ENCODE measurements around the gene TTC21B. TPM values are rescaled to one million over a fixed set of nuclear protein-coding genes. Genes with fewer than 3 reads are reported as not detected.

Gene TTC21B
- total RNA-seq, 6 experiments from 2014 or later = 4.7 to 8.9 (median 7.2) TPM

- H3K27ac ChIP-seq = no peak overlapping the region
- peaks cover 0 to 35% (median 5%) of the 10 kb centered on the region in 4 donors for H3K36me3 ChIP-seq
- H3K4me3 ChIP-seq = no peak overlapping the region
- intact Hi-C loops (cut with DNase I) = no loop called here
- 100% methylated on average over 1 of the region's 1 CpG for WGBS (ENCODE audit: insufficient coverage, low coverage, low lambda C conversion rate, missing lambda C conversion rate)
- ATAC-seq (no peak), DNase-seq (no peak)
- H3K27me3 ChIP-seq = no peaks in the 10 kb centered on the region
- TF ChIP-seq POLR2A (IDR thresholded peaks at IDR 0.05) (no peak), CTCF (IDR thresholded peaks at IDR 0.05) (no peak)
- H3K9me3 ChIP-seq = no peaks in the 10 kb centered on the region
- no peaks in the 10 kb centered on the region for H3K4me1 ChIP-seq
Measured at GRCh38 chr2:165941827-165942226, 11.7 kb downstream of the TTC21B start.

DNA sequence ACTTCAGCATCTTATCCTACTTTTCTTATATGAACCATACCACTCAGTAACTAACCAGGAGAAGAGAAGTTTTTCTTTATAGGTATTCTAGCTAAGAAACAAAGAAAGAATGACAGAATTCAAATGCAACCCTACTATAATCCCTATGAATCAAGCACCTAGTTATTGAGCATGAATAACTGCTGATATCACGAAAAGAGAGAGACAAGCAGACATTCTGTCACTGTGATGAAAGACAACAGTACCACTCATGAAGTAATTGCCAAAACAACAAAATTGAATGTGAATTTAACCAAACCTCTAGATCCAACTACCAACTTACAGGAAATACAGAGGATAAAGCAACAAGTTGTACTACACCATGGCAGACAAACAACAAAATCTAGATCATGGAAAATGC lies 15.3 kb downstream of the TTC21B start:
- Histone ChIP-seq H3K4me3 (no peak overlapping the region), H3K9me3 (no peaks in the 10 kb centered on the region), H3K27me3 (no peaks in the 10 kb centered on the region), H3K36me3 (peaks cover 0 to 35% (median 5%) of the 10 kb centered on the region in 4 donors), H3K4me1 (no peaks in the 10 kb centered on the region), H3K27ac (no peak overlapping the region)
- no peak for DNase-seq
- no peak for TF ChIP-seq CTCF (IDR thresholded peaks at IDR 0.05)
- 100% methylated on average over 1 of the region's 1 CpG for WGBS (ENCODE audit: insufficient coverage, low coverage, low lambda C conversion rate, missing lambda C conversion rate)
- no peak for ATAC-seq
- intact Hi-C loops (cut with DNase I) = no loop called here

DNA sequence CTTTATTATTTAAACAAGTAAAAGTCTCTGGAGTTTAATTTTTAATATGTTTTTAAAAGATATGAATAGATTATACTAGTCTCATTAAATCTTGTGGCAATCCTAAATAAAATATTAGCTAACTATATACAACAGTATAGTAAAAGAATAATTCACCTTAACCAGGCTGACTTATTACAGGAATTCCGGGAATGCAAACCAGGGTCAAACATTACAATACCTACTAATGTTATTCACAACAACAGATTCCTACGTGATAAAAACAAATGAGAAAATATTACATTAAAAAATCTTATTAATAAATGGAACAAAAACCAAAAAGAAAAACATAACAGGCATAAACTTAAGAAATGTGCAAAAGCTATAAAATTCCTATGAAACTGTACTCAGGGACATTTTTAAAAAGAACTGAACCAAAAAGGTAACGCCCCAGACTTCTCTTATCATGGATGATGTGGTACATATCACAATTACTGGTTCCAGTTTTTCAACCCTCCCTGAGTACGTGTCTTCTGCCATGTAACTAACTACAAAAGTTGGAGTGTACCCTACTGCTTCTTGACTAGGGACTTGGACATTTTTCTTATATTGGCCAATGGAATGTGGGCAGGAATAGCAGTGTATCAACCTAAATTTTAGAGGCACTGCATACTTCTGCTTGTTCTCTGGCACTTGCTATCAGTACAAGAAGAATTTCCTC lies 20.2 kb downstream of the TTC21B start:
- Histone ChIP-seq H3K27ac (no peak overlapping the region), H3K4me1 (no peaks in the 10 kb centered on the region), H3K4me3 (no peak overlapping the region), H3K27me3 (no peaks in the 10 kb centered on the region), H3K9me3 (no peaks in the 10 kb centered on the region), H3K36me3 (peaks cover 0 to 44% (median 8%) of the 10 kb centered on the region in 4 donors)
- no peak for TF ChIP-seq POLR2A (IDR thresholded peaks at IDR 0.05)
- no peak for TF ChIP-seq CTCF (IDR thresholded peaks at IDR 0.05)
- DNase-seq = no peak
- ATAC-seq = no peak
- intact Hi-C loops (cut with DNase I) = no loop called here
- WGBS (ENCODE audit: insufficient coverage, low coverage, low lambda C conversion rate, missing lambda C conversion rate) = 83% methylated on average over 4 of the region's 4 CpGs

DNA sequence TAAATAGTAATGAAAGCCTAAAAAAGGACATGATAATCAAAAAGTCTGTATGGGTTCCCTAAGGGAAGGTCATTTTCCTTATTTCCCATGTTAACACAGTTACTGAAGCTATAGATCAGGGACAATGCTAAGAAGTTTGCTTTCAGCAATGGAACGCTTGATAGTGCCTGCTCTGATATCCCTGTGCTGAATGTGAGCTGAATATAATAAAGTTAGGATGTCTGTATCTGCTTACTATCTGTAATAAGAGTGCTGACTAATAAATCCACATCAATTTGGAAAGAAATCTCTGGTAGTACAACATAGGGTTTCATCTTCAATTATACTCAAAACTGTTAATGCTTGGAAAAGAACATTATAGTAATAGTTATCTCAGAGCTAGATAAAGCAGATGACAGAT lies 25.8 kb downstream of the TTC21B start:
- peaks cover 0 to 53% (median 8%) of the 10 kb centered on the region in 4 donors for H3K36me3 ChIP-seq
- H3K27me3 ChIP-seq = no peaks in the 10 kb centered on the region
- DNase-seq = no peak
- H3K4me3 ChIP-seq = no peak overlapping the region
- no peak overlapping the region for H3K27ac ChIP-seq
- ATAC-seq = no peak
- 100% methylated on average over 1 of the region's 1 CpG for WGBS (ENCODE audit: insufficient coverage, low coverage, low lambda C conversion rate, missing lambda C conversion rate)
- no peaks in the 10 kb centered on the region for H3K4me1 ChIP-seq
- H3K9me3 ChIP-seq = no peaks in the 10 kb centered on the region
- intact Hi-C loops (cut with DNase I) = no loop called here
- no peak for TF ChIP-seq POLR2A (IDR thresholded peaks at IDR 0.05)
- TF ChIP-seq CTCF (IDR thresholded peaks at IDR 0.05) = no peak
